ENCODE data around the gene RNF212B. TPM values are rescaled to one million over a fixed set of nuclear protein-coding genes. Genes with fewer than 3 reads are reported as not detected.

The RNF212B gene, protein sequence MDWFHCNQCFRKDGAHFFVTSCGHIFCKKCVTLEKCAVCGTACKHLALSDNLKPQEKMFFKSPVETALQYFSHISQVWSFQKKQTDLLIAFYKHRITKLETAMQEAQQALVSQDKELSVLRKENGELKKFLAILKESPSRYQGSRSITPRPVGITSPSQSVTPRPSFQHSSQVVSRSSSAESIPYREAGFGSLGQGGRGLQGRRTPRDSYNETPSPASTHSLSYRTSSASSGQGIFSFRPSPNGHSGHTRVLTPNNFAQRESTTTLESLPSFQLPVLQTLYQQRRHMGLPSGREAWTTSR
- not detected in 5 replicates for total RNA-seq (2022; extraction: Qiagen RNA extraction; ENCODE audit: low read depth)

GRCh38 chr14:23237772-23238594, at the start of gene RNF212B:
RNF212B (plus strand) TSS chr14:23237936; CDS start chr14:23240346, 2,410 bp downstream.

DNA sequence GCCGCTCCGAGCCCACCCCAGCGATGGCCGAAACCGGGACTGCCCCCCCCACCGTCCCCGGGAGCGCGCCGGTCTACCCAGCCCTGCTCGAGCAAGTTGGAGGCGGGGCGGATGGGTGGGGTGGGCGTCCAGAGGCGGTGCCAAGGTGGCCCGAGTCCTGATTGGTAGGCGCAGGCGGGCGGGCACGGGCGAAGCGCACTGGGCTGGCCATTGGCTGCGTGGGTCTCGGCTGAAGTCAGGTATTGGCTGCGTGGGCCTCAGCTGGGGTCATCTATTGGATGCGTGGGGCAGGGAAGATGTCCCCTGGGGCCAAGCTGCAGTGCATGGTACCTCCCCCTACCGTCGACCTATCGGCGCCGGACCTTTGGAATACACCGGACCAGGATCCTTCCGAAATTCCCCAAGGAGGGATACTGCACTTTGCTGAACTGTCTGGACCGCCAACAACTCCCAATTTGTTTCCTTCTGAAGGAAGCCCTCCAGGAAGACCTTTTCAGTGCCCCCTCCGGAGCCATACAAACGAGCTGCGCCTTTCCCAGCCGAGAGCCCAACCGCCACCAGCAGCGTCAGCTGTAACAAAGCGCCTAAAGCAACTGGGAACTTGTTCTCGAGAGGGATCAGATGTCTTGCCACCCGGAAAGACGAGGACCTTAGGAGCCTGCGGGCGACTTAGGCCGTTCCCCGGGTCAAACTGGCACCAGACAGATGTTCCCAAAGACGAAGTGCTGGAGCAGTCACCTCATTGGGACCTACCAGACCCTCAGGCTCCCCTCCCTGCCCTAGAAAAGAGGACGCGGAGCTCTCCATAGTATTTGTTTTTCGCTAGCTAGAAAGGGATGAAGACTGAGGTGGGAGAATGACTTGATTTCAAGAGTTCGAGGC, 48.5 kb downstream of the RNF212B start, which contains the start of gene HOMEZ:
Gene HOMEZ (minus strand): TSS at position 113 of the 882 bp plus-strand sequence. CDS start 180 bp downstream, outside the sequence.

GRCh38 chr14:23302290-23303225, 64.8 kb downstream of the RNF212B start, which contains the start of gene PPP1R3E:
PPP1R3E (minus strand) TSS chr14:23302859; CDS start chr14:23302576, 283 bp downstream.

DNA sequence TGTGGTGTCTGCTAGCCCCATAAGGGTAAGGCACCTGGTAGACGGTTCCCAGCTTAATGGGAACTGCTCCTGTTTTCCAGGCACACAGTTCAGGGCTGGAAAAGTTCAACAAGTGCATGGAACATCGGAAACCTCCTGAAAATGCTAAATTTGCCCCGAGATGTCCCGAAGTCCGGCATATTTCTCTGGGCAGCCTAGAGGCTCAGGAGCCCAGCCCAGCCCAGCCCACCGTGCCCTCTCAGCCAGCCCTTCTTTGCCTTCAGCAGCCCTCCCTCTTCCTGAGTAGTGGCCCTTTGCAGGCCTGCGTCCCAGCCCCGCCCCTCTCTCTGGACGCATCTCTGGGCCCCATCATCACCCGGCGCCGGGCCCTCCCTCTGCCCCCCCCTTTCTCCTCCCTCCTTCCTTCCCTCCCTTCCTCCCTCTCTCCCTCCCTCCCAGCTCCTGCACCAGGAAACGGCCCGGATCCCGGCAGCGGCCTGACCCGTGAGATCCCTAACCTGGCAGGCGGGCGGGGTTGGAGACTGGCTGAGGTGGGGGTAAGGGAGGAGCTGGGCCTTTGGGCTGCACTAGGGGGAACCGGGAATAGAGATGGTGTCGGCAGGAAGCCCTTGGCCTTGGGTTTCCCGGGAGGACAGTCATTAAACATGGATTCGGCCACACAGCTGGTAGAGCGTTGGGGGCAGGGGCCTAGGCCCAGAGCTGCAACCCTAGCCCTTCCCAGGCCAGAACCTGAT, 68.8 kb downstream of the RNF212B start, which contains the start of gene BCL2L2:
Gene BCL2L2 (plus strand): TSS at position 422 of the 734 bp plus-strand sequence. CDS start 935 bp downstream, outside the sequence.

GRCh38 chr14:23320584-23321571, 83.1 kb downstream of the RNF212B start, which contains the start of gene PABPN1:
PABPN1 (plus strand) TSS chr14:23321457; CDS start chr14:23321470, 13 bp downstream.

Other genes with a start within 250 kb of the RNF212B start
- 2.3 to 3.7 TPM (median 3.5 TPM) in 5 replicates for gene C14orf93, start 227.8 kb upstream of the RNF212B start, total RNA-seq (2022; extraction: Qiagen RNA extraction; ENCODE audit: low read depth)
- 298 to 333 TPM (median 316 TPM) in 5 replicates for gene PSMB5, start 203.0 kb upstream of the RNF212B start, total RNA-seq (2022; extraction: Qiagen RNA extraction; ENCODE audit: low read depth)
- gene PSMB11, start 195.7 kb upstream of the RNF212B start, total RNA-seq (2022; extraction: Qiagen RNA extraction; ENCODE audit: low read depth) = not detected in 5 replicates
- gene CDH24, start 180.4 kb upstream of the RNF212B start, total RNA-seq (2022; extraction: Qiagen RNA extraction; ENCODE audit: low read depth) = 3.0 to 4.5 TPM (median 4.3 TPM) in 5 replicates
- gene ACIN1, start 142.8 kb upstream of the RNF212B start, total RNA-seq (2022; extraction: Qiagen RNA extraction; ENCODE audit: low read depth) = 90.7 to 99.8 TPM (median 94.7 TPM) in 5 replicates
- gene C14orf119, start 142.4 kb upstream of the RNF212B start, total RNA-seq (2022; extraction: Qiagen RNA extraction; ENCODE audit: low read depth) = 82.2 to 117 TPM (median 99.3 TPM) in 5 replicates
- gene CIROP, start 132.9 kb upstream of the RNF212B start, total RNA-seq (2022; extraction: Qiagen RNA extraction; ENCODE audit: low read depth) = not detected in 5 replicates
- not detected in 5 replicates for gene CEBPE, start 118.7 kb upstream of the RNF212B start, total RNA-seq (2022; extraction: Qiagen RNA extraction; ENCODE audit: low read depth)
- gene SLC7A8, start 54.3 kb upstream of the RNF212B start, total RNA-seq (2022; extraction: Qiagen RNA extraction; ENCODE audit: low read depth) = 0.82 to 2.4 TPM (median 1.2 TPM) in 5 replicates
- gene HOMEZ, start 48.2 kb downstream of the RNF212B start, total RNA-seq (2022; extraction: Qiagen RNA extraction; ENCODE audit: low read depth) = 5.4 to 9.4 TPM (median 8.3 TPM) in 5 replicates
- gene PPP1R3E, start 64.9 kb downstream of the RNF212B start, total RNA-seq (2022; extraction: Qiagen RNA extraction; ENCODE audit: low read depth) = 2.9 to 4.4 TPM (median 3.4 TPM) in 5 replicates
- gene BCL2L2, start 68.9 kb downstream of the RNF212B start, total RNA-seq (2022; extraction: Qiagen RNA extraction; ENCODE audit: low read depth) = 14.6 to 20.4 TPM (median 18.5 TPM) in 5 replicates
- gene PABPN1, start 83.5 kb downstream of the RNF212B start, total RNA-seq (2022; extraction: Qiagen RNA extraction; ENCODE audit: low read depth) = 136 to 147 TPM (median 143 TPM) in 5 replicates
- gene SLC22A17, start 115.0 kb downstream of the RNF212B start, total RNA-seq (2022; extraction: Qiagen RNA extraction; ENCODE audit: low read depth) = 6.3 to 7.7 TPM (median 6.6 TPM) in 5 replicates
- gene EFS, start 127.2 kb downstream of the RNF212B start, total RNA-seq (2022; extraction: Qiagen RNA extraction; ENCODE audit: low read depth) = not detected in 5 replicates
- gene IL25, start 134.9 kb downstream of the RNF212B start, total RNA-seq (2022; extraction: Qiagen RNA extraction; ENCODE audit: low read depth) = not detected in 5 replicates
- gene CMTM5, start 139.1 kb downstream of the RNF212B start, total RNA-seq (2022; extraction: Qiagen RNA extraction; ENCODE audit: low read depth) = not detected in 5 replicates
- gene MYH6, start 170.3 kb downstream of the RNF212B start, total RNA-seq (2022; extraction: Qiagen RNA extraction; ENCODE audit: low read depth) = 0.02 to 0.03 TPM in 2 of 5 replicates, not detected in the others
- gene MYH7, start 197.7 kb downstream of the RNF212B start, total RNA-seq (2022; extraction: Qiagen RNA extraction; ENCODE audit: low read depth) = not detected in 5 replicates
- 61.1 to 68.9 TPM (median 63.1 TPM) in 5 replicates for gene NGDN, start 231.8 kb downstream of the RNF212B start, total RNA-seq (2022; extraction: Qiagen RNA extraction; ENCODE audit: low read depth)